OCI-LY3 (cell line): Measurements from ENCODE around the gene ANKRD31.

ENCODE experiments used
- H2AFZ ChIP-seq: fragments of 200-600, 300-600 bp; shearing (Covaris generic); 2 replicates; pipeline ENCODE4 v1.6.0; 2014; ENCODE audit warnings: antibody characterized with exemption, low read depth, low read length
- H3K27ac ChIP-seq: fragments of 200-600, 300-600 bp; sonication (generic); 2 replicates; pipeline ENCODE4 v1.5.1; 2014; ENCODE audit warnings: mild to moderate bottlenecking, low read length, moderate library complexity, mixed read lengths
- H3K27me3 ChIP-seq: fragments of 200-600, 300-600 bp; sonication (generic); 2 replicates; pipeline ENCODE4 v1.6.1; 2014; ENCODE audit warnings: low read depth, low read length, mixed read lengths
- H3K36me3 ChIP-seq: fragments of 200-600, 300-600 bp; sonication (generic); replicated peaks from 2 replicates; pipeline ENCODE3; 2014; ENCODE audit warnings: low read depth, low read length, mixed read lengths
- H3K4me1 ChIP-seq: fragments of 300-600, 200-600 bp; sonication (generic); 2 replicates; pipeline ENCODE4 v1.6.1; 2014; ENCODE audit warnings: low read length, mixed read lengths
- H3K4me2 ChIP-seq: fragments of 200-600, 300-600 bp; sonication (generic); 2 replicates; pipeline ENCODE4 v1.6.1; 2014; ENCODE audit warnings: low read length, mixed read lengths
- H3K4me3 ChIP-seq: fragments of 300-600, 200-600 bp; sonication (generic); 2 replicates; pipeline ENCODE4 v1.5.1; 2014; ENCODE audit warnings: antibody characterized with exemption, mild to moderate bottlenecking, low read length, moderate library complexity
- H3K79me2 ChIP-seq: fragments of 300-600, 200-600 bp; shearing (Covaris generic); 2 replicates; pipeline ENCODE4 v1.6.1; 2014; ENCODE audit warnings: mild to moderate bottlenecking, low read length, mixed read lengths
- H3K9ac ChIP-seq: fragments of 300-600, 200-600 bp; shearing (Covaris generic); 2 replicates; pipeline ENCODE4 v1.6.0; 2014; ENCODE audit warnings: mild to moderate bottlenecking, low read length, moderate library complexity
- H3K9me3 ChIP-seq: fragments of 200-600, 300-600 bp; shearing (Covaris generic); 2 replicates; pipeline ENCODE4 v1.6.1; 2014; ENCODE audit warnings: low read length, mixed read lengths; ENCODE audit not compliant: insufficient read depth
- H4K20me1 ChIP-seq: fragments of 200-600, 300-600 bp; sonication (generic); 2 replicates; pipeline ENCODE4 v1.6.1; 2016; ENCODE audit warnings: low read length, mixed read lengths; ENCODE audit not compliant: insufficient read depth
- CTCF ChIP-seq: fragments of 200-600, 300-600 bp; sonication (generic); IDR thresholded peaks from 2 replicates; pipeline ENCODE4 v1.5.1; 2014; ENCODE audit warnings: antibody characterized with exemption, low read length, low read depth
- EZH2phosphoT487 ChIP-seq: fragments of 200-600 bp; shearing (Covaris generic); IDR thresholded peaks from 2 replicates; pipeline ENCODE4 v1.6.1; 2018; ENCODE audit warnings: antibody characterized with exemption, mixed run types, low read depth

Gene ANKRD31

DNA sequence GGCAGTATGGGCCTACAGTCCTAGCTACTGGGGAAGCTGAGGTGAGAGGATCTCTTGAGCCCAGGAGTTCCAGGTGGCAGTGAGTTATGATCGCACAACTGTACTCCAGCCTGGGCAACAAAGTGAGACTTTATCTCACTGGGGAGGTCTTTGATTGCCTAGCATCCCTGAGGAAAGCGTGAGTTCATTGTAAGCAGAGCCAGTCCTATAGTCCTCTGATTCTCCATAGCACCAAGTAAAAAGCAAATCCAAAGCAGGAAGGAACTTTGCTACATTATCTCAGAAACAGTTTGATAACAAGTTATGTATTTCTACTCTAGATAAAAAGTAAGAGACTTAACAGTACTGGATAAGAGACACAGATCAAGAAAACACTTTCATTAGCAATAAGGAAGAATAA is 37.6 kb downstream of the ANKRD31 start:
- Histone ChIP-seq H3K9ac (no peak overlapping the region), H3K36me3 (no peaks in the 10 kb centered on the region), H3K79me2 (no peaks in the 10 kb centered on the region), H3K4me1 (no peaks in the 10 kb centered on the region), H4K20me1 (no peaks in the 10 kb centered on the region), H2AFZ (no peak overlapping the region), H3K9me3 (no peaks in the 10 kb centered on the region), H3K27ac (no peak overlapping the region), H3K4me2 (no peak overlapping the region), H3K27me3 (no peaks in the 10 kb centered on the region), H3K4me3 (no peak overlapping the region)
- TF ChIP-seq CTCF, result no peak
- no peak for TF ChIP-seq EZH2phosphoT487

GRCh38 chr5:75197745-75198144 is 38.9 kb downstream of the ANKRD31 start:
- H3K9me3 ChIP-seq, result no peaks in the 10 kb centered on the region
- no peak overlapping the region for H3K9ac ChIP-seq
- no peaks in the 10 kb centered on the region for H3K36me3 ChIP-seq
- H3K79me2 ChIP-seq, result no peaks in the 10 kb centered on the region
- no peak overlapping the region for H3K4me3 ChIP-seq
- no peaks in the 10 kb centered on the region for H4K20me1 ChIP-seq
- H3K27ac ChIP-seq, result no peak overlapping the region
- H3K4me1 ChIP-seq, result peaks cover 8% of the 10 kb centered on the region
- no peak overlapping the region for H2AFZ ChIP-seq
- TF ChIP-seq CTCF, result no peak
- TF ChIP-seq EZH2phosphoT487, result no peak
- no peaks in the 10 kb centered on the region for H3K27me3 ChIP-seq
- no peak overlapping the region for H3K4me2 ChIP-seq

DNA sequence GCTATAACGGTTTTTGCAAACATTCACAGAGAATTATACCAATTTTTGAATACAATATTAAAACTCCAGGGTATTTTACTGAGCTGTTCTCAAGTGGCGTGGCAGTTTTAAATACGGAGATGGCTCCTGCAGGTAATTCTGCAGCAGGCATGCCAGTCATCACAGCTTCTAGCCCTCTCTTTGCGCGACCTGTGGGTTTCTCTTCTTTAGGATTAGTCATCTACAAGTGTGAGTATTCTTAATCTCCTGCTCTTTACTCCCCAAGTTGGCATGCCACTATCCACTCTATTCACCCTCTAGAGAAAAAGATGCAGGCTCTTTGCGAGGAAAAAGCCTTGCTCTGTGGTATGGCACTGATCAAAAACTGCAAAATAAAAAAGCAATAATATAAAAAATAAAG is 43.9 kb downstream of the ANKRD31 start:
- H3K27me3 ChIP-seq, result no peaks in the 10 kb centered on the region
- no peaks in the 10 kb centered on the region for H4K20me1 ChIP-seq
- H3K79me2 ChIP-seq, result no peaks in the 10 kb centered on the region
- no peak overlapping the region for H2AFZ ChIP-seq
- TF ChIP-seq EZH2phosphoT487, result no peak
- no peak for TF ChIP-seq CTCF
- H3K4me3 ChIP-seq, result peak overlapping the region; percentile 1; the same call in 1 of the 2 replicates
- no peak overlapping the region for H3K27ac ChIP-seq
- H3K36me3 ChIP-seq, result no peaks in the 10 kb centered on the region
- peaks cover 17% of the 10 kb centered on the region for H3K4me1 ChIP-seq
- no peaks in the 10 kb centered on the region for H3K9me3 ChIP-seq
- H3K4me2 ChIP-seq, result peak overlapping the region; percentile 30
- H3K9ac ChIP-seq, result no peak overlapping the region

DNA sequence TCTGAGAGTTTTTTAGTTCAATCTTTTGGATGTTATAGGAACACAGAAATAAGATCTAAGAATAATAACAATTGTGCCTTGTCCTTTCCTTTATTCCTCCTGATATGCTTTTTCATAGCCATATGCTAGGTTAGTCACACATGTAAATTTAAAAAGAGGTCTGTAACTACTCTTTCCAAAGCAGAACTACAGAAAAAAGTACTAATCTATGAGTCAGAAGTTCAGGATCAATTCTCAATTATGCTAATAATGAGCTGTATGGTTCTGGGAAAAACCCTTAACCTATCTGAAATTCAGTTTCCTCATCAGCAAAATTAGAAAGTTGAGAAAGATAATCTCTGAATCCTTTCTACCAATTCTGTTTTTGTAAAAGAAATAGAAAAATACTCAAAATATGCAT is 44.4 kb downstream of the ANKRD31 start:
- Histone ChIP-seq H3K79me2 (no peaks in the 10 kb centered on the region), H3K27me3 (no peaks in the 10 kb centered on the region), H3K4me2 (peak overlapping the region; percentile 30), H3K4me1 (peaks cover 17% of the 10 kb centered on the region), H4K20me1 (no peaks in the 10 kb centered on the region), H3K9me3 (no peaks in the 10 kb centered on the region), H2AFZ (no peak overlapping the region), H3K4me3 (peak overlapping the region; percentile 1; the same call in 1 of the 2 replicates), H3K36me3 (no peaks in the 10 kb centered on the region), H3K27ac (no peak overlapping the region), H3K9ac (no peak overlapping the region)
- TF ChIP-seq EZH2phosphoT487 (no peak), CTCF (no peak)
